GM10248 (cell line): ENCODE measurements around the gene DAGLB.

Source experiments
- CTCF ChIA-PET: fragments of 300-600 bp; sonication (Branson Sonifier 250); formaldehyde crosslinking; extraction: SDS; loops from one replicate; lab custom pipeline; 2021; ENCODE audit warnings: antibody characterized with exemption; lab: Yijun Ruan, JAX
- POLR2A ChIA-PET: fragments of 350-650 bp; sonication (Branson Sonifier 250); formaldehyde crosslinking; extraction: SDS; loops from one replicate; lab custom pipeline; 2020; ENCODE audit warnings: antibody characterized with exemption; lab: Yijun Ruan, JAX
- DNase-seq: peaks from one replicate; pipeline ENCODE4 v3.0.0; 2012; ENCODE audit errors: extremely low spot score
- CTCF ChIP-seq: IDR thresholded peaks from 2 replicates; pipeline ENCODE4 v1.5.1; 2012; ENCODE audit warnings: mild to moderate bottlenecking, low read depth; ENCODE audit errors: extremely low read depth, missing control alignments, control extremely low read depth

DAGLB gene

GRCh38 chr7:6365451-6365850 lies 82.3 kb downstream of the DAGLB start:
- no peak for TF ChIP-seq CTCF
- CTCF ChIA-PET = no interaction called here
- POLR2A ChIA-PET = no interaction called here
- no peak for DNase-seq

DNA sequence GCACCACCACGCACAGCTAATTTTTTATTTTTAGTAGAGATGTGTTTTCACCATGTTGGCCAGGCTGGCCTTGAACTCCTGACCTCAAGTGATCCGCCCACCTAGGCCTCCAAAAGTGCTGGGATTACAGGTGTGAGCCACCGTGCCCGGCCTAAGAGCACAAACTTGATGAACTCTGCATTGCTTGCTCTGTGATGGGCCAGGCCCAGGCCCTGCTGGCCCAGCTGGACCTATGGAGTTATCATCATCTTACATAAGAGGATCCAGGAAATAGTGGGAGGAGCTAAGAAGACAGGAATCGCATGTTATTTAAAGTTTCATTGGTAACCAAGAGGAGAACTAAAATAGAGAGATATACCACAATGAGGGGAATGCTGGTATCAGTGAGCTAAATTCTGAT lies 86.9 kb downstream of the DAGLB start:
- CTCF ChIA-PET = interaction anchor here (1.1 to 4.3 kb wide), 4 partner anchors 10 to 77 kb away, joined by 3 to 29 read pairs (median 4); no protein-coding TSS in a partner anchor

GRCh38 chr7:6359734-6360133 lies 88.0 kb downstream of the DAGLB start:
- ChIA-PET CTCF (interaction anchor here (0.7 to 4.3 kb wide), 2 partner anchors 9 to 13 kb away, joined by 4 to 29 read pairs; no protein-coding TSS in a partner anchor), POLR2A (no interaction called here)
- no peak for TF ChIP-seq CTCF
- DNase-seq = no peak

More for the DNA sequence above, 86.9 kb downstream of the DAGLB start:
- TF ChIP-seq CTCF = no peak
- POLR2A ChIA-PET = interaction anchor here (0.6 kb wide), 1 partner anchor 11 kb away, joined by 5 read pairs; no protein-coding TSS in a partner anchor
- no peak for DNase-seq
